GM19395 (cell line): ENCODE measurements around the gene ZSCAN31.
"Not testable (repeated sequence)": the region's sequence is repeated elsewhere in the genome, so short reads cannot be mapped to it uniquely, and the experiment has no call there.

ENCODE experiments used
- ATAC-seq: cut with Tn5 transposase; IDR thresholded peaks from one replicate; pipeline ENCODE4 v1.9.1; 2021; ENCODE audit warnings: mild to moderate bottlenecking, moderate library complexity; ENCODE audit not compliant: unreplicated experiment

Gene ZSCAN31

DNA sequence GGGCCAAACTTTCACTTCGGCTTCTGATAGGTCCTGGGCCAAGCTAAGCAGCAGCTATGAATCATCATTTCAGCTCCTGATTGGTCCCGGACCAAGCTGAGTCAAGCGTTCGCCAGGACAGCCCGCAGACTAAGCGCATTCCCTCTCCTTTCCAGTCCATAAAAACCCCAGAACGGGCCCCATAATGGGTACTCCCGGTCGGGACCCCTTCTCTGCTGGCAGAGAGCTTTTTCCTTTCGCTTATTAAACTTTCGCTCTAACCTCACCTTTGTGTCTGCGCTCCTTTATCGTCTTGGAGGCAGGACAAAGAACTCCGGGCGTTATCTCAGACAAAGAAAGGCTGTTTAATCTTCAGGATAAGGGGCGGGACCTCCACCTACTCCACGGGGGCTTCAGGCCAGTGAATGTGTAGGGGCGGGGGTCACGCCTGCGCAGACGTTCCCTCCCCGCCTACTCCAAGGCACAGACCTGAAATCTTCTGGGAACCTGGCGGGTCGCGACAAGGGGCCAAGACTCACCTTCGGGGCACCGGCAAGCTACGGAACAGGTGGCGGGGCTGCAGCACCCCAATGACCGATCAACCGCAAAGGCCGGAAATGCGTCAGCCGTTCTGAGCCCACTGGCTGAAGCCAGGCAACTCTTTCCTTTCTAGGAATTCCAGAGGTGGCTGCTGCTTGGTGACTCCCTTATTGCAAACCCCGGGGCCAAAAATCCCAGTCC is at the start of gene ZSCAN31:
TSS of gene ZSCAN31 (minus strand) at position 585 of the 720 bp plus-strand sequence. CDS start 6,465 bp downstream, outside the sequence.
- ATAC-seq = peak; percentile 82

DNA sequence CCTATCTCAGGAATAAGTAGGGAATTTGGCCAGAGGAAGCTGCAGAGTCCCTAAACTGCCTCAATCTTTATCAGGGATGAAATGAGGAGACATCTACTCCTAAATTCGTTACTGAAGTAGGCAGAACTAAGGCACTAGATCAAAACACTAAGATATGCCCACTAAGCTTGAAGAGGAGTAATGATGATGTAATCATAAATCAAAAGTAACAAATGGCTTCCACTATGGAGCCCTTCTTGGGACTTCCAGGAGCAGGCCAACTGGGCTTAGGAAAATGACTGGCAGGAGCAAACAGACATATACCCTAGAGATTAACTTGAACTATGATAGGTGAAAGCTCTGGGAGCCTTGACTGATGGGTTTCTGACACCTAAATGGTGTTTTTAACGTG is 48.2 kb upstream of the ZSCAN31 start:
- no peak for ATAC-seq

DNA sequence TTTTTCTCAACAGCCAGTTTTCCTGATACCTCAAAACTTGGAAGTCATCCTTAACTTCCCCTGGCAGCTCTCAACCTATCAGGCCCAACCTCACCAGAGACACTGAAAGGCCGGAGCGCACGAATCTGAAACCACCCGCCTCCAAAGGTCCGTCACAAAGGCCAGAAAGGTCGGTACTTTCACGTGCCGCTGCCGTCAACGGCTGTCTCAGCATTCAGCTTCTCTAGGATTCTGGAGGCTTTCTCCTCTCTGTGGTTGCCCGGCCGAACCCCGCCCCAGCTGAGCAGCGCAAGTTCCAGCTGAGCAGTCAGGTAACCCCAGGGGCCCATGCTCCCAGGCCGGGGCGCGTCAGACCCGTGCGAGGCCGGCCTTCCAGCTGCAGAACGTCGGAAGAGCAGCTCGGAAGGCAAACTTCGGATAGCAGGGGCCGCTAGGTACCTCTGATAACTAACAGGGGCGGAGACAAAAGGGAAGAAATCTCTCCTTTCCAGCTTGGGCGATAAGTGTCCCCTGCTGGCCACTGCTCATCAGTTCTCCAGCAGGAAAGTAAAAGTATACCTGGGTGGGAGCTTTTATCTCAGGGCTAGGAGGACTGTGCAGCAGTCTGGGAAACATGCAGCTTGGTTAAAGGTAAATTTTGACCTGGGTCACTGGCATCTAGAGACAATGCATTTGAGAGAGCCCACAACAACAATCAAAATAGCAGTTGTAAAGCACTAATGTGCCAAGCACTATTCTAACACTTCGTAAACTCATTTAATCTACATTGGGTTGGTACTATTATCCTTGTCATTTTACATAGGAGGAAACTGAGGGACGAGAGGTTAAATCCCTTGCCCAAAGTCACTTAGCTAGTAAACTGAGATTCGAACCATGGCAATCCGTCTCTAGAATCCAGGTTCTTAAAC is 47.5 kb upstream of the ZSCAN31 start:
- ATAC-seq = peak; percentile 94

DNA sequence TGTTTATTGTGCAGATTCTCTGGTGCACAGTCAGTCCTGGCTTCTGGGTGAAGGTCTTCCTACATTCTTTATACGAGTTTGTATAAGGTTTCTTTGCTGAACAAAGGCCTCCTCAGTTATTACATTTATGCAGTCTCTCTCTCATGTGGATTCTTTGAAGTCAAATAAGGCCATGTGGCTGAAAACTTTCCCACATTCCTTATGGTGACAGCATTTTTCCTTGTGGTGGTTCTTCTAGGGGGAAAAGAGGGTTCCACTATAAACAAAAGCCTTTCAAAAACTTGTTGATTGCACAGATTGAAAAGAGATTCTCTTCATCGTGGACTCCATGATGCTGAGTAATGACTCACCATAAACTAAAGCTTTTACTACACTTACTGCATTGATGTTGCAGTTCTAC is 44.4 kb upstream of the ZSCAN31 start:
- ATAC-seq = no peak

DNA sequence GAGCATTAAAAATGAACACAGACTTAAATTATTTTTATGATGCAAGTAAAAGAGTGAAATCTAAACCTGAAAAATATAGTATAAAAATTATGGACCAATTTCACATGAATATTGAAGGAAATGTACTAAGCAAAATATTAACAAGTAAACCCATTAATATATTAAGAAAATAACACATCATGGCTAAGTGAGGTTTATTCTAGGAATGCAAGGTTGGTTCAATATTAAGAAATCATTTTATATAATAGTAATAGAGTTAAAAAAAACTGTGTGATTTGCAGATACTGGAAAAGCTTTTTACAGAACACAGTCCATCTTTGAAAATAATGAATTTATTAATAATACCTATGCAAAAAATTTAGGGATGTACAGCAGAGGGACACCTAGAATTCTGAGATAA is 42.7 kb upstream of the ZSCAN31 start:
- no peak for ATAC-seq

DNA sequence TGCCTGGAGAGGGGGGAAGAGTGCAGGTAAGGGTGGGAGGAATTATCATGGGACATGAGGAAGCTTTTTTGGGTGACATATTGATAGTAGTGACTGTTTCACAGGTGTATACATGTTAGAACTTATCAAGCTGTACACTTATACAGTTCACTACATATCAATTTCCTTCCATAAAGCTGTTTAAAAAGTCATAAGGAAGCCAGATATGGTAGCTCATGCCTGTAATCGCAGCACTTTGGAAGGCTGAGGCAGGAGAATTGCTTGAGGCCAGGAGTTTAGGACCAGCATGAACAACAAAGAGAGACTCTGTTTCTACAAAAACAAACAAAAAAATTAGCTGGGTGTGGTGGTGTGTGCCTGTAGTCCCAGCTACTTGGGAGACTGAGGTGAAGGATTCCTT is 41.9 kb upstream of the ZSCAN31 start:
- ATAC-seq = no peak

DNA sequence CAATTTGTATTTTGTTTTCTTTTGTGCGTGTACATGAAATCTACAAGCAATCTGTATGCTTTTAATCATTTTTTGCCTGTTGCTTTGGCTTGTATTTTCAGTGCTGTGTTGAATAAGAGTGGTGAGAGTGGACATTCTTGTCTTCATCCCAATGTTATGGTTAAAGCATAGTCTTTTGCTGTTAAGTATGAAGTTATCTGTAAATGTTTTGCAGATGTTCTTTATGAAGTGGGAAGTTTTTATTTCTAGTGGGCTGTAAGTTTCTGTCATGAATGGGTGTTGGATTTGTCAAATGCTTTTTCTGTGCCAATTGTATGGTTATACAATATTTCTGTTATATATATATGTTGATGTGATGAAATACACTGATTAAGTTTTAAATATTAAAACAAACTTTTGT is 38.0 kb upstream of the ZSCAN31 start:
- no peak for ATAC-seq

DNA sequence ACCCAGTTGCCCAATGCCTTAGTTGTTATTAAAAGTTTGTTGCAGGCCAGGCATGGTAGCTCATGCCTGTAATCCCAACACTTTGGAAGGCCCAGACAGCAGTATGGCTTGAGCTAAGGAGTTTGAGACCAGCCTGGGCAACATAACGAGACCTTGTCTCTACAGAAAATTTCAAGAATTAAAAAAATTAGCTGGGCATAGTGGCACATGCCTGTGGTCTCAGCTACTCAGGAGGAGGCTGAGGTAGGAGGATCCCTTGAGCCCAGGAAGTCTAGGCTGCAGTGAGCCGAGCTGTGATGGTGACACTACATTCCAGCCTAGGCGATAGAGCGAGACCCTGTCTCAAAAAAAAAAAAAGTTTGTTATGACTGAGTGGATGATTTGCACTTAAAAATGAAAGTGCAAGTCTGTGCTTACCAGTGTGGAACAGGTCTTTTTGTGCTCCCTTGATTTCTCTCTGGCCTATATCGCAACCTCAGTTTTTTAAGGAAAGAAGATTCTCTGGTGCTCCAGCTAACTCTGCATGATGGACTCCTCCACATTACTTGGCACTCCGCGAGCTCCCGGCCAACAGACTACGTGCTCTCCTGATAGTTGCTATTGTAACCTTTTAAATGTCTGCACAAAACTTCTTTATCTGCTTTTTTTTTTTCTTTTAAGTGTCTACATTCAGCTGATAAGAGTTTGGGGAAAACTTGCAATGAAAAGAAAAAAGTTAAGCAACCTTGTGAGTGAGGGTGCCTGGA is 35.9 kb upstream of the ZSCAN31 start:
- ATAC-seq = peak; percentile 68

DNA sequence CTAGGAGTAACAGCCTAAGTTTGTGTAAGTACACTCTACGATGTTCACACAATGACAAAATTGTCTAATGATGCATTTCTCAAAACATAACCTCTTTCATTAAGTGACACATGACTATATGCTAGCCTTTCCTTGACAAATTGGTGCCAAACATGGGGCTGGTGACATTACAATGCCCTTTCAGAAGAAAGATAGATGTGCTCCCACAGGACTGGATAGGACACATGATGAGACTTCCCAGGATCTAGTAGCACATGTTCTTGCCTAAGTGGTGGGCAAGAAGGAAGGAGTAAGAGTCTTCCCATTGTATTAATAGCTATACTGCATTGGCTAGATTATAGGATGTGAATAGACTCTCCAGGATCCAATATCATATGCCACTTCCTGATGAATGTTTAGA is 35.3 kb upstream of the ZSCAN31 start:
- no peak for ATAC-seq

DNA sequence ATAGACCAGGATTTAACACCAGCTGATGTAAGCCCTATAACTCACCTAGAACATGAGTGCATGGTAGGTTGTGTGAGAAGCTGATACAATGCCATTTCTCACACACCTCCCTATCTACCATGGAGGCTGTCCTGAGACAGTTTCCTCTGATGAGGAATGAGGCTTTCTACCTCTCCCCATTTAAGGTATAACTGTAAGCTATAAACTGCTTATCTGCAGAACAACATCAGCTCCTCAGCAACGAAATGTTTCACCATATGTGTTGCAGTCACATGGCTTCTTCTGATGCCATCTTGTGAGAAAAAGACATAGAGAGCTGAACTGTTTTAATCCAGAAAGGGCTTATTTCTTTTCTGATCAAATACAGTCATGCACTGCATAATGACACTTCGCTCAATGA is 34.5 kb upstream of the ZSCAN31 start:
- no peak for ATAC-seq

DNA sequence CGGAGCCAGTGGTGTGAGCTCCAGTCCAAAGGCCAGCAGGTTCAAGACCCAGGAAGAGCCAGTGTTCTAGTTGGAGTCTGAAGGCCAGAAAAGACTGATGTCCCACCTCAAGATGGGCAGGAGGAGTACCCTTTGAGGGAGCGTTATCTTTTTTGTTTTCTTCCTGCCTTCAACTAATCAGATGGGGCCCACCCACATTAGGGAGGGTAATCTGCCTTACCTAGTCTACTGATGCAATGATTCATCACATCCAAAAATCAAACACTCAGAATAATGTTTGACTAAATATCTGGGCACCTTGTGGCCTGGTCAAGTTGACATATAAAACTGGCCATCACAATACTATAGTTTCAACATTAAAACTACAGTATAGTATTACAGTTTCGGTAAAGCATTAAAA is 33.5 kb upstream of the ZSCAN31 start:
- no peak for ATAC-seq

DNA sequence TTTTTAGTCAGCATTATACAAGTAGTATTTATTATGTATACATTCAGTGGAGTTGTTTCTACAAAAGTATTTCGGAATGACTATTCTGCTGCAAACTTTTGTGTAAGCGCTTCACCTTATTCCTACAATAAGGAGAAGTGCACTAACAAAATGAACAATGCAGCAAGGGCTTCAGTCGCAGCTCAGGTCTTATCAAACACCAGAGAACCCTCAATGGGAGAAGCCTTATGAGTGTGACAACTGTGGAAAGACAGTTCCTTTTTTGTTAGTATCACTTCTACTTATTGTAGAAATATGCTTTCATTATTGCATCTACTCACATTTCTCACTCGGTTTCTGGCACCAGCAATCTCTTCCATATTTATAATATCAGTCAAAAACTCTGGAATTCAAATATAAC is 32.6 kb upstream of the ZSCAN31 start:
- ATAC-seq = no peak

DNA sequence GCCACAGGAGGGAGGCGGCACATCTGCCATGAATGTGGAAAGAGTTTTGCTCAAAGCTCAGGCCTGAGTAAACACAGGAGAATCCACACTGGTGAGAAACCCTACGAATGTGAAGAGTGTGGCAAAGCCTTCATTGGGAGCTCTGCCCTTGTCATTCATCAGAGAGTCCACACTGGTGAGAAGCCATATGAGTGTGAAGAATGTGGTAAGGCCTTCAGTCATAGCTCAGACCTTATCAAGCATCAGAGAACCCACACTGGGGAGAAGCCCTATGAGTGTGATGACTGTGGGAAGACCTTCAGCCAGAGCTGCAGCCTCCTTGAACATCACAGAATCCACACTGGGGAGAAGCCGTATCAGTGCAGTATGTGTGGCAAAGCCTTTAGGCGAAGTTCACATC is 29.6 kb upstream of the ZSCAN31 start:
- ATAC-seq = not testable (repeated sequence)

DNA sequence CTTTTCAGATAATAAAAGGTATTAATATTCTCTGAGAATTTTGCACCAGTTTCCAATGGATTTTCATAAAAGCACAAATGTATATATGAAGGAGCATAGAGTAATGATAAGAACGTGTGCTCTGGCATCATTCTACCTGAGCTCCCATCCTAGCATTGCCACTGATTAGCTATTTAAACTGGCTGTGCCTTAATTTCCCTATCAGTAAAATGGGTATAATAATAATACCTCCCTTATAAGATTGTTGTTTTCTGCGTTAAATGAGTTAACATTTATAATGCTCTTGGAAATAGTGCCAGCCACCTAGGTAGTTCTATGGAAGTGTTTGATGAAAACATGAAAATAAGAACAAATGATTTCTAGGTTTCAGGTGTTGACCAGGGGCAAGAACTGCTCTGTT is 25.0 kb upstream of the ZSCAN31 start:
- ATAC-seq = no peak

DNA sequence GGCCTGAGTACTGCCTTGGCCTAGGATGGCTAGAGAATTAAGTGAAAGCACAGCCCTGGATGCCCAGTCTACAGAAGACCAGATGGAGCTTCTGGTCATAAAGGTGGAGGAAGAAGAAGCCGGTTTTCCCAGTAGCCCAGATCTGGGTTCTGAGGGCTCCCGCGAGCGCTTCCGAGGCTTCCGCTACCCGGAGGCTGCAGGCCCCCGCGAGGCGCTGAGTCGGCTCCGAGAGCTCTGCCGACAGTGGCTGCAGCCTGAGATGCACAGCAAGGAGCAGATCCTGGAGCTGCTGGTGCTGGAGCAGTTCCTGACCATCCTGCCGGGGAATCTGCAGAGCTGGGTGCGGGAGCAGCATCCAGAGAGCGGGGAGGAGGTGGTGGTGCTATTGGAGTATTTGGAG is 23.6 kb upstream of the ZSCAN31 start:
- ATAC-seq = not testable (repeated sequence)

DNA sequence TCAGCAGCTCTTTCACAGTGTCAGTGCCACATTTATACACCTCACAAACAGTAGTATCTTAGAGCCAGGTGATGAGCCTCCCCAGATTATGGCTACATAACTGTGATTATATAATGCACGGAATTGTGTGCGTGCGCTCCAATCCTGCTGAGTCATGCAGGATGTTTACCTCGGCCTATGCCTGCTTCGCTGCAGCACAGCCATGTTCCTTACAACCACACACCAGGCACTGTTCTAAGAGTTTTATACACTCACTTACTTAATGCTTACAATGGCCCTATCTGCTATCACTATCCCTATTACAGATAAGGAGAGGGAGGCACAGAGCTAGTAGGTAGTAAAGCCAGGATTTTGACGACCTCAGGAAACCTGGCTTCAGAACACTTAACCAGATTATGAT is 21.1 kb upstream of the ZSCAN31 start:
- ATAC-seq = no peak

DNA sequence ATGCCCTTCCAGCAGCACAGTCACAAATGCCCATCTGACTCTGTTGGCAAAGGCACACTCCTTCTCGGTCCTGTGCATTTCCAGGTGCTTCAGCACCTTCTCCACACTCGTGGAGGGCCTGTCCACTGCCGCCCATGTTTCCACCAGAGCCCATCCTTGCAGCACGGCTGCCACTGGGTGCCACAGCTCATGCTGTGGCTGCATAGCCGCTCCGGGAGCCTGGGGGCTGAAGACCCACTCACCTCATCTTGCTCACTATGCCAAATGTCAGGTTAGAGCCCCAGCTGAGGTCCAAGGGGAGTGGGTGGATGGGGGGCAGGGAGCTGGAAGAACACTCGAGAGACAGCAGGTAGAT is 20.7 kb upstream of the ZSCAN31 start:
- ATAC-seq = no peak

DNA sequence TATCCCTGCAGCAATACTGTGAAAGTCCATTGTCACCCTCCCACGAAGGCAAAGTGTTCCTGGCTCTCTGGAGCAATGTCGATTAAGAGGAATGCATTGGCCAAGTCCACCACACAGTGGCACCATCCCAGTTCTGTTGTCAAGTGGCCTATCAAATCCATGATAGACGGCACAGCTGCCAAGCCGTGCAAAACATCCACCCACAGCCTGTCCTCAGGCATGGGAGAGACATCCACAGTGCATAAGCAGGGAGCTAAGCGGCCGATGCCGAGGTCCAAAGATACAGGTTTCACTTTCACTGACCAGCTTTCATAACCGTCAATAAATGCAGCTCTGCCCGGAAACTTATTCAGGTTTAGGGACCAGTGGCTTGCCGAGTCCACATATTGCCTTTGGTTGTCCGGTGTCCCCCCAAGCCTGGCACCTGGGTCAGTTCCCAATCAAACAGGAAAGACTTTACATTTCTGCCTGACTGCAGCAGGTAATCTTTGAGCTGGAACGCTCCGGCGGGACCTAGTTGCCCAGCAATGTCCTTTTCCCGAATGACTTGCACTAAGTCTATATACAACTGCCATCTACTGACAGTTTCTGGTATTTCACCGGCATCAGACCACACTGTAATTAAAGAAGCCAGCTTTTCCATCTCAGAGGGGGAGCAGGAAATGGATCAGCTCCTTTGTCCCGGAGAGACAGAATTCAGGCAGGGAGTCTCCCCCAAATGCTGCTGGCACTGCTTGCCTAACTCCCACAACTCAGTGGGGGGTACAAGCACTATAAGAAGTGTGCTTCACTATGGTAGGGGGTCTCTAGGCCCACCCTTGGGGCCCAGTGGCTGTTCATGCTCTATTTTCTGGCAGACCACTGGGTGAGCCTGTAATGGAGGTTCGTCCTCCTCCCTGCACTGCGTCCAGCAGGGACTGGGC is 20.1 kb upstream of the ZSCAN31 start:
- ATAC-seq = peak; percentile 81

DNA sequence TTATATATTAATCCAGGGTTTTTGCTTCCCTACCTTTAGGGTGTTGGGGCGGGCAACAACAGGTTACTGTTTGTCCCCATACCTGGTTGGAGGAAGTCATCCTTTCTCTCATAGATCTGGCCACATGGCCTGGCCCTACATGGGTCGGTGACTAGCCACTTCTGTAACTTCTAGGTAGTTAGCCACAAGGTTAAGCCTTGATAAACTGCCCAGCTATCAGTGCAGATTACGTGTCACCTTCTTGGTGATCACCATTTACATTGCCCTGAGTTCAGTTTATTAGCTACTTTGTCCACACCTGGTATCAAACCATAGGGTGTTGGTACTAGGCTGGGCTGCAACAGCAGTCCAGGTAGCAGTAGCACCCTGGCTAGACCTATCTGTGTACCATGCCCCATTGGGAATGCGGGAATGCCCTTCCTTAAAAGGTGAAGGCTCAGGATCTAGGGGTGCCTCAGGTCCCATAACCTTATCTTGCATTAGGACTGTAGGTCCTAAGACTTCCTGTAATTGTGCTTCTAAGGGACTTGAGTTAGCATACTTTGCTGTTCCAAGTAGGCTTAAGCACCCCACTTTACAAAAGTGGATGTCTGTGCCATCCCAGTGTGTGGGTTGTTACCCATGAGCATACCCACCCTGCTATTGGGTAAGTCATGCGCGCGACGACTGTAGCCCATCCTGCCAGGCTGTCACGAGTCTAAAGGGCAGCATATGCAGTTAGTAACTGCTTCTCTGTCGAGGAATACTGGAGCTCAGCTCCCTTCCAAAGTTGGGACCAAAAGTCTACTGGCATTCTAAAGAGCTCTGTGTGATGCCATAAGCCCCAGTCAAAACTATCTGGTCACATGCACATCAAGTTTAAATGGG is 19.0 kb upstream of the ZSCAN31 start:
- ATAC-seq = no peak
